Endothelial cell of umbilical vein (primary cell): ENCODE results near the gene POLE2. TPM values are rescaled to one million over a fixed set of nuclear protein-coding genes. Genes with fewer than 3 reads are reported as not detected.

Experiments used
- BruUV-seq: library from RNA; stranded (reverse); fragments of 400-500 nt; replicated peaks from 2 replicates; lab custom pipeline; 2021; lab: Mats Ljungman, UMichigan
- CTCF ChIA-PET: fragments of 300-600, 350-600 bp; sonication (Branson Sonifier 250); formaldehyde crosslinking; loops from one replicate; lab custom pipeline; 2021; ENCODE audit warnings: antibody characterized with exemption, inconsistent platforms; lab: Charles Lee
- POLR2A ChIA-PET: fragments of 300-600, 350-600 bp; sonication (Branson Sonifier 250); formaldehyde crosslinking; loops from one replicate; lab custom pipeline; 2021; ENCODE audit warnings: antibody characterized with exemption, inconsistent platforms; lab: Charles Lee
- DNase-seq: peaks from one replicate; pipeline ENCODE4 v3.0.0-alpha.2; 2011; ENCODE audit warnings: low read depth, low spot score
- FAIRE-seq: peaks from 2 replicates; lab custom pipeline; 2011; peaks lifted over from hg19 to GRCh38; lab: Jason Lieb, UNC
- H2AFZ ChIP-seq: 2 replicates; pipeline ENCODE4 v1.6.0; 2012; ENCODE audit warnings: low read depth, low read length, control low read depth, inconsistent platforms
- H3K27ac ChIP-seq: 2 replicates; pipeline ENCODE4 v1.5.1; 2011; ENCODE audit warnings: low read depth, mild to moderate bottlenecking, control low read depth, low read length, moderate library complexity; ENCODE audit not compliant: insufficient read depth
- H3K27me3 ChIP-seq, 2 experiments: 2 replicates each; pipeline versions ENCODE4 v1.6.0 to v1.6.1; 2011; ENCODE audit warnings: low read length in 2 of 2, mixed read lengths in 1 of 2; ENCODE audit not compliant: control insufficient read depth in 2 of 2, insufficient read depth in 2 of 2
- H3K36me3 ChIP-seq, 2 experiments: 2 replicates in 1 of 2; 3 replicates in 1 of 2; pipeline ENCODE4 v1.5.1; 2011; ENCODE audit warnings: low read length in 2 of 2, mild to moderate bottlenecking in 1 of 2, moderate library complexity in 1 of 2; ENCODE audit not compliant: control insufficient read depth in 2 of 2, insufficient read depth in 2 of 2; ENCODE audit errors: extremely low read depth in 1 of 2
- H3K4me1 ChIP-seq: 3 replicates; pipeline ENCODE4 v1.5.1; 2011; ENCODE audit warnings: mild to moderate bottlenecking, low read length; ENCODE audit not compliant: control insufficient read depth, insufficient read depth; ENCODE audit errors: extremely low read depth
- H3K4me2 ChIP-seq: 2 replicates; pipeline ENCODE4 v1.6.1; 2011; ENCODE audit warnings: low read length, control low read depth, mixed read lengths; ENCODE audit not compliant: insufficient read depth
- H3K4me3 ChIP-seq, 3 experiments: fragments of 200-600 bp in 1 of 3; sonication (generic), shearing (Covaris generic) in 1 of 3; replicated peaks in 1 of 3; 2 replicates each; pipeline ENCODE4 v1.5.1; 2011 to 2016; ENCODE audit warnings: control low read depth in 3 of 3, low read length in 3 of 3, mild to moderate bottlenecking in 2 of 3, inconsistent platforms in 1 of 3, low read depth in 1 of 3, moderate library complexity in 1 of 3; ENCODE audit not compliant: insufficient read depth in 1 of 3
- H3K79me2 ChIP-seq: 2 replicates; pipeline ENCODE4 v1.6.0; 2012; ENCODE audit warnings: low read length, inconsistent platforms; ENCODE audit not compliant: control insufficient read depth, insufficient read depth
- H3K9ac ChIP-seq: replicated peaks from 2 replicates; pipeline ENCODE3; 2011; ENCODE audit warnings: low read length, control low read depth; ENCODE audit not compliant: insufficient read depth; ENCODE audit errors: extremely low read depth
- H3K9me1 ChIP-seq: replicated peaks from 3 replicates; pipeline ENCODE4 v1.6.0; 2011; ENCODE audit warnings: mild to moderate bottlenecking, low read length; ENCODE audit not compliant: control insufficient read depth, insufficient read depth; ENCODE audit errors: extremely low read depth
- H3K9me3 ChIP-seq: replicated peaks from 2 replicates; pipeline ENCODE4 v1.5.1; 2012; ENCODE audit warnings: low read length, inconsistent platforms; ENCODE audit not compliant: control insufficient read depth, insufficient read depth
- H4K20me1 ChIP-seq: replicated peaks from 2 replicates; pipeline ENCODE3; 2011; ENCODE audit warnings: mild to moderate bottlenecking, low read length; ENCODE audit not compliant: control insufficient read depth, insufficient read depth; ENCODE audit errors: extremely low read depth
- EZH2 ChIP-seq: IDR thresholded peaks from 2 replicates; pipeline ENCODE4 v1.6.1; 2012; ENCODE audit warnings: borderline replicate concordance, low read depth, mild to moderate bottlenecking, moderate library complexity, low read length, inconsistent platforms; ENCODE audit not compliant: severe bottlenecking
- FOS ChIP-seq: IDR thresholded peaks from 2 replicates; pipeline ENCODE4 v1.6.1; 2011; ENCODE audit warnings: mild to moderate bottlenecking, low read length, moderate library complexity, borderline replicate concordance; ENCODE audit not compliant: insufficient read depth
- GATA2 ChIP-seq: IDR thresholded peaks from 2 replicates; pipeline ENCODE4 v1.7.0; 2011; ENCODE audit warnings: low read depth, mild to moderate bottlenecking, moderate library complexity, mixed read lengths, low read length; ENCODE audit not compliant: insufficient read length, insufficient read depth
- JUN ChIP-seq: IDR thresholded peaks from 2 replicates; pipeline ENCODE4 v1.6.1; 2011; ENCODE audit warnings: borderline replicate concordance, low read depth; ENCODE audit not compliant: insufficient read length, insufficient read depth
- MYC ChIP-seq: IDR thresholded peaks from one replicate; pipeline ENCODE4 v1.6.1; 2011; ENCODE audit warnings: mild to moderate bottlenecking, low read depth, low read length
- POLR2A ChIP-seq: IDR thresholded peaks from 2 replicates; pipeline ENCODE4 v1.6.1; 2012; ENCODE audit warnings: low read depth, mild to moderate bottlenecking, control low read depth, low read length
- POLR2AphosphoS5 ChIP-seq: IDR thresholded peaks from 2 replicates; pipeline ENCODE4 v1.6.1; 2012; ENCODE audit warnings: low read depth, mild to moderate bottlenecking, control low read depth, low read length, moderate library complexity; ENCODE audit not compliant: insufficient read depth
- dilution Hi-C: fragments of 300-500 bp; cut with MboI; formaldehyde crosslinking; loops from one replicate; pipeline ENCODE4 v1.15.0; 2019; ENCODE audit warnings: low sequenced_read_pairs; ENCODE audit not compliant: extremely low pct_ligation_motif_present
- intact Hi-C: fragments of 100-400 bp; cut with micrococcal nuclease; formaldehyde crosslinking; loops from one replicate; pipeline ENCODE4 v1.10.0; 2022
- polyA plus RNA-seq, 4 experiments: library from polyadenylated mRNA; depleted of rRNA in 3 of 4; stranded (reverse) in 3 of 4; unstranded in 1 of 4; fragments of >200 nt; gene quantifications; 2 replicates each; pipeline versions ENCODE4 v1.2.1 to v1.2.3, GENCODE V29; 2011 to 2012; ENCODE audit warnings: missing spikeins in 1 of 4
- total RNA-seq: library from RNA; stranded (reverse); gene quantifications from 2 replicates; pipeline ENCODE4 v1.2.3, GENCODE V29; 2021
- TF ChIP-seq, protein P1 (sequence below): IDR thresholded peaks from 2 replicates; pipeline ENCODE4 v1.6.1; 2011; ENCODE audit not compliant: insufficient read depth, insufficient read length
- TF ChIP-seq, protein P2 (sequence below), 2 donors: IDR thresholded peaks; 1 replicate in 1 of 2; 2 replicates in 1 of 2; pipeline ENCODE4 v1.5.1; 2011; ENCODE audit warnings: low read length in 2 of 2, mild to moderate bottlenecking in 2 of 2, moderate library complexity in 2 of 2, control low read depth in 1 of 2, inconsistent platforms in 1 of 2, low read depth in 1 of 2; ENCODE audit not compliant: insufficient read depth in 1 of 2; ENCODE audit errors: extremely low read depth in 1 of 2

POLE2 gene
- total and polyA plus RNA-seq, 2 donors (not counting 3 experiments of a cell fraction or from before 2014, with no cell fraction given) = 12.5 to 16.4 TPM

DNA sequence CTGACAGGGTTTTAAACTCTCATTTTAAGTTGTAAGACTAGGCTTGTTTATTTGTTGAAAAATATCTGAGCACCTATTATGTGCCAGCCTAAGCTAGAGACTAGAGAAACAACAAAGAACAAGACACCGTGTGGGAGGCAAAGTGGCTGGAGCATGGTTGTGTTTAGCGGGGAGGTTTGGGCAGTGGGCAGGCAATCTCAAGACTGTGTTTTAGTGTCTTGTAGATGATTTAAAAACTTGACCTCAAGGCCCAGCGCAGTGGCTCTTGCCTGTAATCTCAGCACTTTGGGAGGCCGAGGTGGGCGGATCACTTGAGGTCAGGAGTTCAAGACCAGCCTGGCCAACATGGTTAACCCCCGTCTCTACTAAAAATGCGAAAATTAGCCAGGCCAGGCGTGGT lies 75.3 kb downstream of the POLE2 start:
- H3K27ac ChIP-seq = no peak overlapping the region
- H4K20me1 ChIP-seq = no peaks in the 10 kb centered on the region
- H3K9ac ChIP-seq = no peak overlapping the region
- no peaks in the 10 kb centered on the region for H3K27me3 ChIP-seq
- peaks cover 2% of the 10 kb centered on the region for H3K9me1 ChIP-seq
- POLR2A ChIA-PET = interaction anchor here (1.5 kb wide), 1 partner anchor 8 kb away, joined by 4 read pairs; the partner anchor contains the start of genes MGAT2 and RPL36AL
- BruUV-seq = no TSS peak
- FAIRE-seq (no peak), DNase-seq (no peak)
- H3K79me2 ChIP-seq = peaks cover 27% of the 10 kb centered on the region
- H3K4me2 ChIP-seq = no peak overlapping the region
- no peak for TF ChIP-seq JUN
- no peak for TF ChIP-seq POLR2A
- no peak for TF ChIP-seq GATA2
- no peak for TF ChIP-seq MYC
- TF ChIP-seq, protein P1, sequence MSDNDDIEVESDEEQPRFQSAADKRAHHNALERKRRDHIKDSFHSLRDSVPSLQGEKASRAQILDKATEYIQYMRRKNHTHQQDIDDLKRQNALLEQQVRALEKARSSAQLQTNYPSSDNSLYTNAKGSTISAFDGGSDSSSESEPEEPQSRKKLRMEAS = no peak
- TF ChIP-seq, protein P2, sequence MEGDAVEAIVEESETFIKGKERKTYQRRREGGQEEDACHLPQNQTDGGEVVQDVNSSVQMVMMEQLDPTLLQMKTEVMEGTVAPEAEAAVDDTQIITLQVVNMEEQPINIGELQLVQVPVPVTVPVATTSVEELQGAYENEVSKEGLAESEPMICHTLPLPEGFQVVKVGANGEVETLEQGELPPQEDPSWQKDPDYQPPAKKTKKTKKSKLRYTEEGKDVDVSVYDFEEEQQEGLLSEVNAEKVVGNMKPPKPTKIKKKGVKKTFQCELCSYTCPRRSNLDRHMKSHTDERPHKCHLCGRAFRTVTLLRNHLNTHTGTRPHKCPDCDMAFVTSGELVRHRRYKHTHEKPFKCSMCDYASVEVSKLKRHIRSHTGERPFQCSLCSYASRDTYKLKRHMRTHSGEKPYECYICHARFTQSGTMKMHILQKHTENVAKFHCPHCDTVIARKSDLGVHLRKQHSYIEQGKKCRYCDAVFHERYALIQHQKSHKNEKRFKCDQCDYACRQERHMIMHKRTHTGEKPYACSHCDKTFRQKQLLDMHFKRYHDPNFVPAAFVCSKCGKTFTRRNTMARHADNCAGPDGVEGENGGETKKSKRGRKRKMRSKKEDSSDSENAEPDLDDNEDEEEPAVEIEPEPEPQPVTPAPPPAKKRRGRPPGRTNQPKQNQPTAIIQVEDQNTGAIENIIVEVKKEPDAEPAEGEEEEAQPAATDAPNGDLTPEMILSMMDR (IDR thresholded peaks at IDR 0.05; ENCODE audit: extremely low read depth in 1 of 2, insufficient read depth in 1 of 2, low read depth in 1 of 2, low read length in 2 of 2) = no peak
- TF ChIP-seq FOS = no peak
- TF ChIP-seq POLR2AphosphoS5 = no peak
- TF ChIP-seq EZH2 = no peak
- dilution Hi-C loops (no loop called here), intact Hi-C loops (no loop called here)
- peaks cover 0 to 5% of the 10 kb centered on the region in 2 experiments for H3K36me3 ChIP-seq
- no peak overlapping the region for H3K4me3 ChIP-seq
- no peak overlapping the region for H2AFZ ChIP-seq
- H3K9me3 ChIP-seq = no peaks in the 10 kb centered on the region
- H3K4me1 ChIP-seq = no peaks in the 10 kb centered on the region
- CTCF ChIA-PET = interaction anchor here (1.4 kb wide), 1 partner anchor 21 kb away, joined by 3 read pairs; no protein-coding TSS in a partner anchor
